SJCRH30 (cell line): ENCODE results near the gene SLC23A2. TPM values are rescaled to one million over a fixed set of nuclear protein-coding genes. Genes with fewer than 3 reads are reported as not detected.

ENCODE experiments used
- DNase-seq, 2 experiments: peaks; one replicate each; pipeline ENCODE4 v3.0.0-alpha.2; 2015 to 2020
- H3K27ac ChIP-seq: fragments of 250-450 bp; sonication (Bioruptor Pico); 2 replicates; pipeline ENCODE4 v1.5.1; 2020; ENCODE audit warnings: mild to moderate bottlenecking, moderate library complexity
- H3K27me3 ChIP-seq: fragments of 250-450 bp; sonication (Bioruptor Pico); 2 replicates; pipeline ENCODE4 v1.5.1; 2020; ENCODE audit warnings: mild to moderate bottlenecking, moderate library complexity
- H3K36me3 ChIP-seq: fragments of 250-450 bp; sonication (Bioruptor Pico); 2 replicates; pipeline ENCODE4 v1.5.1; 2020; ENCODE audit warnings: mild to moderate bottlenecking, moderate library complexity
- H3K4me1 ChIP-seq: fragments of 250-450 bp; sonication (Bioruptor Pico); 2 replicates; pipeline ENCODE4 v1.5.1; 2020; ENCODE audit warnings: mild to moderate bottlenecking, moderate library complexity
- H3K4me3 ChIP-seq: fragments of 250-450 bp; sonication (Bioruptor Pico); 2 replicates; pipeline ENCODE4 v1.5.1; 2020; ENCODE audit warnings: mild to moderate bottlenecking, moderate library complexity
- H3K9me3 ChIP-seq: fragments of 250-450 bp; sonication (Bioruptor Pico); replicated peaks from 2 replicates; pipeline ENCODE4 v1.5.1; 2020; ENCODE audit warnings: mild to moderate bottlenecking, moderate library complexity
- total RNA-seq: library from RNA; depleted of rRNA; stranded (reverse); fragments of >200 nt; shearing (Covaris generic); gene quantifications from 2 replicates; pipeline ENCODE4 v1.2.3, GENCODE V29; 2014

Gene SLC23A2
- total RNA-seq, 1 experiment from 2014 or later, result 21.1 TPM

GRCh38 chr20:4920655-4921054 lies 80.7 kb downstream of the SLC23A2 start:
- Histone ChIP-seq H3K4me1 (no peaks in the 10 kb centered on the region; the same call in 1 of the 2 replicates), H3K9me3 (no peaks in the 10 kb centered on the region), H3K4me3 (no peak overlapping the region), H3K27ac (no peak overlapping the region), H3K36me3 (no peaks in the 10 kb centered on the region), H3K27me3 (no peaks in the 10 kb centered on the region)
- no peak for DNase-seq

GRCh38 chr20:4920131-4920530 lies 81.2 kb downstream of the SLC23A2 start:
- no peaks in the 10 kb centered on the region; the same call in 1 of the 2 replicates for H3K4me1 ChIP-seq
- H3K9me3 ChIP-seq, result no peaks in the 10 kb centered on the region
- no peak overlapping the region for H3K4me3 ChIP-seq
- no peaks in the 10 kb centered on the region for H3K27me3 ChIP-seq
- no peaks in the 10 kb centered on the region for H3K36me3 ChIP-seq
- DNase-seq, result no peak
- no peak overlapping the region for H3K27ac ChIP-seq

- H3K27ac ChIP-seq, result no peak overlapping the region
- no peaks in the 10 kb centered on the region for H3K36me3 ChIP-seq
- no peaks in the 10 kb centered on the region; the same call in 1 of the 2 replicates for H3K4me1 ChIP-seq
- H3K27me3 ChIP-seq, result no peaks in the 10 kb centered on the region
- DNase-seq, result no peak
- H3K4me3 ChIP-seq, result no peak overlapping the region
- no peaks in the 10 kb centered on the region for H3K9me3 ChIP-seq
Observed at GRCh38 chr20:4919047-4919704, 82.1 kb downstream of the SLC23A2 start.

DNA sequence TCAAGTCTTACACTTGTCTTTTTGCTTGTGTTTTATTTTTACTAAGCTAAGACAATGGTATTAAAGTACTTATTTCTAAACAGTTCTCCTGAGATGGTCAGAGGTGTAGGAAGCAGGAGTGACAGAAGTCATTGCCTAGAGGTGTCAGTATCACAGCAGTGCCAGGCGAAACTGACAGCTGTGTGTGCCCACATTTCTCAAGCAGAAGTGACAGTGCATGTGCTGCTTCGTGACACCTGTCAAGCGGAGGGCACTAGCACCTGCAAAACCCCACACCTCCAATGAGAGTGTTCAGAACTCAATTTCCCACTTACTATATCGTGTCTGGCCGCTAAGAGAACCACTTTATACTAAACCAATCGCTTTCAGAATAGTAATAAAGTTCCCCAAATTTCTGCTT lies 82.8 kb downstream of the SLC23A2 start:
- H3K9me3 ChIP-seq, result no peaks in the 10 kb centered on the region
- H3K4me3 ChIP-seq, result no peak overlapping the region
- no peaks in the 10 kb centered on the region; the same call in 1 of the 2 replicates for H3K4me1 ChIP-seq
- DNase-seq, result no peak
- no peaks in the 10 kb centered on the region for H3K27me3 ChIP-seq
- no peaks in the 10 kb centered on the region for H3K36me3 ChIP-seq
- no peak overlapping the region for H3K27ac ChIP-seq

- H3K9me3 ChIP-seq, result no peaks in the 10 kb centered on the region
- no peak overlapping the region for H3K4me3 ChIP-seq
- DNase-seq, result peak in 1 of 2 experiments; percentile 33
- no peak overlapping the region for H3K27ac ChIP-seq
- no peaks in the 10 kb centered on the region for H3K36me3 ChIP-seq
- H3K27me3 ChIP-seq, result no peaks in the 10 kb centered on the region
- H3K4me1 ChIP-seq, result no peaks in the 10 kb centered on the region; the same call in 1 of the 2 replicates
Observed at GRCh38 chr20:4916971-4917881, 84.1 kb downstream of the SLC23A2 start.

- DNase-seq, result no peak
- no peaks in the 10 kb centered on the region for H3K9me3 ChIP-seq
- no peak overlapping the region for H3K4me3 ChIP-seq
- H3K27me3 ChIP-seq, result no peaks in the 10 kb centered on the region
- H3K27ac ChIP-seq, result no peak overlapping the region
- no peaks in the 10 kb centered on the region; the same call in 1 of the 2 replicates for H3K4me1 ChIP-seq
- no peaks in the 10 kb centered on the region for H3K36me3 ChIP-seq
Observed at GRCh38 chr20:4913147-4913546, 88.2 kb downstream of the SLC23A2 start.

DNA sequence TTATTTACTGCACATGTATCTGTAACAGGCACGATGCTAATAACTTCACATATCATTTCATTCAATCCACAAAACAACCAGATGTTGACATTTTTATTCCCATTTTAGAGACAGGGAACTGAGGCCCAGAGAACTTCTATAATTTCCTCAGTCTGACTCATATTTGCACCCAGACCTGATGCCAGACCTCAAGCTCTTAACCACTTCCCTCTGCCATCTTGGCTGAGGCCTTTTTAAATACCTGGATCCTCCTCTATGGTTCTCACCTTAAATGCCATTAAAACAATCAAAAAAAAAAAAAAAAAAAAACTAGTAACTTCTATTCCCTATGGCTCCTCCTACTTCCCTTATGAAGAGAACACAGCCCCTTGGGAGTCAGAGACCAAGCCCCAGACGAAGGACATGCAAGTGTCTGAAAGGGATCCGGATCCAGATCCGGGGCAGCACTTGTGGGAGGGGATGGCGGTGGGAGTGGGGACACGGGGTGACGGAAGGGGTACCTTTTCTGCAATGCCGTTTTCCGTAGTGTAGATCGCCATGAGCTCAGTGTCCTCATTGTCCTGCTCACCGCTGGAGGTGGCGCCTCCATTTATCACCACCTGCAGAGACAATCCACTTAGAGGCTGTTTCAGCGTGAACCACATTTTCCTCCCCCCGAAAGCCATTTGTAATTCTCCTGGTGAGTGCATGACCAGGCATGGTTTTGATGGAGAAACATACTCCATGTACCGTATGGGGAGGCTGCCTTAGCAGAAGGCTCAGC lies 88.7 kb downstream of the SLC23A2 start:
- H3K4me3 ChIP-seq, result no peak overlapping the region
- no peaks in the 10 kb centered on the region; the same call in 1 of the 2 replicates for H3K4me1 ChIP-seq
- no peaks in the 10 kb centered on the region for H3K27me3 ChIP-seq
- no peak overlapping the region for H3K27ac ChIP-seq
- no peaks in the 10 kb centered on the region for H3K36me3 ChIP-seq
- H3K9me3 ChIP-seq, result no peaks in the 10 kb centered on the region
- no peak for DNase-seq

- H3K4me1 ChIP-seq, result no peaks in the 10 kb centered on the region
- no peak overlapping the region for H3K27ac ChIP-seq
- H3K9me3 ChIP-seq, result no peaks in the 10 kb centered on the region
- DNase-seq, result no peak
- H3K4me3 ChIP-seq, result no peak overlapping the region
- no peaks in the 10 kb centered on the region for H3K36me3 ChIP-seq
- no peaks in the 10 kb centered on the region for H3K27me3 ChIP-seq
Observed at GRCh38 chr20:4910951-4911350, 90.4 kb downstream of the SLC23A2 start.

GRCh38 chr20:4905613-4906012 lies 95.7 kb downstream of the SLC23A2 start:
- no peak overlapping the region for H3K27ac ChIP-seq
- H3K9me3 ChIP-seq, result no peaks in the 10 kb centered on the region
- H3K36me3 ChIP-seq, result no peaks in the 10 kb centered on the region
- H3K4me3 ChIP-seq, result no peak overlapping the region
- no peaks in the 10 kb centered on the region for H3K27me3 ChIP-seq
- no peaks in the 10 kb centered on the region for H3K4me1 ChIP-seq
- no peak for DNase-seq

GRCh38 chr20:4905195-4905594 lies 96.1 kb downstream of the SLC23A2 start:
- no peaks in the 10 kb centered on the region for H3K4me1 ChIP-seq
- no peak for DNase-seq
- H3K4me3 ChIP-seq, result no peak overlapping the region
- no peaks in the 10 kb centered on the region for H3K36me3 ChIP-seq
- no peaks in the 10 kb centered on the region for H3K27me3 ChIP-seq
- no peak overlapping the region for H3K27ac ChIP-seq
- no peaks in the 10 kb centered on the region for H3K9me3 ChIP-seq

GRCh38 chr20:4904127-4904860 lies 97.0 kb downstream of the SLC23A2 start:
- Histone ChIP-seq H3K36me3 (no peaks in the 10 kb centered on the region), H3K27me3 (no peaks in the 10 kb centered on the region), H3K27ac (no peak overlapping the region), H3K4me1 (no peaks in the 10 kb centered on the region), H3K4me3 (no peak overlapping the region), H3K9me3 (no peaks in the 10 kb centered on the region)
- no peak for DNase-seq

DNA sequence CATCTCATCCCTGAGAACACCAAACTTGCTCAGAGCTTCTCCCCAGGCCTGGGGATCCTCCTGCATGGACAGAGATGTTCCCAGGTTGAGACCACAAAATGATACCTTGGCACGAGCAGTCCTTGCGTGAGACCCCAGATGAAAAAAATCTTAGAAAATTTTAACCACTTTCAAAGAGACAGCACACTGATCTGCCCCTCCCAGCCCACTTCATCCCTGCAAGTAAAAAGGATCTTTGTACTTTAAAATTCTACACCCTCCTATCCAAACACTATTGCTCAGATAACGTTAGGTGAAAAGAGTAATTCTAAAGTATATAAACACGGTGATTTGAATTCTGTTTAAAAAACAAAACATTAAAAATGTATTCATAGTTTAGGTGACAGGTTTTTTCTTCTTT lies 98.5 kb downstream of the SLC23A2 start:
- no peaks in the 10 kb centered on the region for H3K4me1 ChIP-seq
- no peaks in the 10 kb centered on the region for H3K9me3 ChIP-seq
- no peaks in the 10 kb centered on the region for H3K27me3 ChIP-seq
- no peaks in the 10 kb centered on the region for H3K36me3 ChIP-seq
- no peak overlapping the region for H3K27ac ChIP-seq
- no peak overlapping the region for H3K4me3 ChIP-seq
- no peak for DNase-seq

- no peaks in the 10 kb centered on the region for H3K36me3 ChIP-seq
- no peaks in the 10 kb centered on the region for H3K4me1 ChIP-seq
- H3K27me3 ChIP-seq, result no peaks in the 10 kb centered on the region
Observed at GRCh38 chr20:4901031-4901818, 100.1 kb downstream of the SLC23A2 start.

More at GRCh38 chr20:4901031-4901818, 100.1 kb downstream of the SLC23A2 start:
- DNase-seq, result no peak
- H3K27ac ChIP-seq, result no peak overlapping the region
- no peak overlapping the region for H3K4me3 ChIP-seq
- no peaks in the 10 kb centered on the region for H3K9me3 ChIP-seq
